Endothelial cell of umbilical vein (primary cell): ENCODE data around the gene KSR1. TPM values are rescaled to one million over a fixed set of nuclear protein-coding genes. Genes with fewer than 3 reads are reported as not detected.

Experiments
- BruUV-seq: library from RNA; stranded (reverse); fragments of 400-500 nt; replicated peaks from 2 replicates; lab custom pipeline; 2021; lab: Mats Ljungman, UMichigan
- CTCF ChIA-PET: fragments of 300-600, 350-600 bp; sonication (Branson Sonifier 250); formaldehyde crosslinking; loops from one replicate; lab custom pipeline; 2021; ENCODE audit warnings: antibody characterized with exemption, inconsistent platforms; lab: Charles Lee
- POLR2A ChIA-PET: fragments of 300-600, 350-600 bp; sonication (Branson Sonifier 250); formaldehyde crosslinking; loops from one replicate; lab custom pipeline; 2021; ENCODE audit warnings: antibody characterized with exemption, inconsistent platforms; lab: Charles Lee
- DNase-seq: peaks from one replicate; pipeline ENCODE4 v3.0.0-alpha.2; 2011; ENCODE audit warnings: low read depth, low spot score
- FAIRE-seq: peaks from 2 replicates; lab custom pipeline; 2011; peaks lifted over from hg19 to GRCh38; lab: Jason Lieb, UNC
- H2AFZ ChIP-seq: 2 replicates; pipeline ENCODE4 v1.6.0; 2012; ENCODE audit warnings: low read depth, low read length, control low read depth, inconsistent platforms
- H3K27ac ChIP-seq: 2 replicates; pipeline ENCODE4 v1.5.1; 2011; ENCODE audit warnings: low read depth, mild to moderate bottlenecking, control low read depth, low read length, moderate library complexity; ENCODE audit not compliant: insufficient read depth
- H3K27me3 ChIP-seq, 2 experiments: 2 replicates each; pipeline versions ENCODE4 v1.6.0 to v1.6.1; 2011; ENCODE audit warnings: low read length in 2 of 2, mixed read lengths in 1 of 2; ENCODE audit not compliant: control insufficient read depth in 2 of 2, insufficient read depth in 2 of 2
- H3K36me3 ChIP-seq, 2 experiments: 2 replicates in 1 of 2; 3 replicates in 1 of 2; pipeline ENCODE4 v1.5.1; 2011; ENCODE audit warnings: low read length in 2 of 2, mild to moderate bottlenecking in 1 of 2, moderate library complexity in 1 of 2; ENCODE audit not compliant: control insufficient read depth in 2 of 2, insufficient read depth in 2 of 2; ENCODE audit errors: extremely low read depth in 1 of 2
- H3K4me1 ChIP-seq: 3 replicates; pipeline ENCODE4 v1.5.1; 2011; ENCODE audit warnings: mild to moderate bottlenecking, low read length; ENCODE audit not compliant: control insufficient read depth, insufficient read depth; ENCODE audit errors: extremely low read depth
- H3K4me2 ChIP-seq: 2 replicates; pipeline ENCODE4 v1.6.1; 2011; ENCODE audit warnings: low read length, control low read depth, mixed read lengths; ENCODE audit not compliant: insufficient read depth
- H3K4me3 ChIP-seq, 3 experiments: fragments of 200-600 bp in 1 of 3; sonication (generic), shearing (Covaris generic) in 1 of 3; replicated peaks in 1 of 3; 2 replicates each; pipeline ENCODE4 v1.5.1; 2011 to 2016; ENCODE audit warnings: control low read depth in 3 of 3, low read length in 3 of 3, mild to moderate bottlenecking in 2 of 3, inconsistent platforms in 1 of 3, low read depth in 1 of 3, moderate library complexity in 1 of 3; ENCODE audit not compliant: insufficient read depth in 1 of 3
- H3K79me2 ChIP-seq: 2 replicates; pipeline ENCODE4 v1.6.0; 2012; ENCODE audit warnings: low read length, inconsistent platforms; ENCODE audit not compliant: control insufficient read depth, insufficient read depth
- H3K9ac ChIP-seq: replicated peaks from 2 replicates; pipeline ENCODE3; 2011; ENCODE audit warnings: low read length, control low read depth; ENCODE audit not compliant: insufficient read depth; ENCODE audit errors: extremely low read depth
- H3K9me1 ChIP-seq: replicated peaks from 3 replicates; pipeline ENCODE4 v1.6.0; 2011; ENCODE audit warnings: mild to moderate bottlenecking, low read length; ENCODE audit not compliant: control insufficient read depth, insufficient read depth; ENCODE audit errors: extremely low read depth
- H3K9me3 ChIP-seq: replicated peaks from 2 replicates; pipeline ENCODE4 v1.5.1; 2012; ENCODE audit warnings: low read length, inconsistent platforms; ENCODE audit not compliant: control insufficient read depth, insufficient read depth
- H4K20me1 ChIP-seq: replicated peaks from 2 replicates; pipeline ENCODE3; 2011; ENCODE audit warnings: mild to moderate bottlenecking, low read length; ENCODE audit not compliant: control insufficient read depth, insufficient read depth; ENCODE audit errors: extremely low read depth
- EZH2 ChIP-seq: IDR thresholded peaks from 2 replicates; pipeline ENCODE4 v1.6.1; 2012; ENCODE audit warnings: borderline replicate concordance, low read depth, mild to moderate bottlenecking, moderate library complexity, low read length, inconsistent platforms; ENCODE audit not compliant: severe bottlenecking
- FOS ChIP-seq: IDR thresholded peaks from 2 replicates; pipeline ENCODE4 v1.6.1; 2011; ENCODE audit warnings: mild to moderate bottlenecking, low read length, moderate library complexity, borderline replicate concordance; ENCODE audit not compliant: insufficient read depth
- MYC ChIP-seq: IDR thresholded peaks from one replicate; pipeline ENCODE4 v1.6.1; 2011; ENCODE audit warnings: mild to moderate bottlenecking, low read depth, low read length
- POLR2A ChIP-seq: IDR thresholded peaks from 2 replicates; pipeline ENCODE4 v1.6.1; 2012; ENCODE audit warnings: low read depth, mild to moderate bottlenecking, control low read depth, low read length
- POLR2AphosphoS5 ChIP-seq: IDR thresholded peaks from 2 replicates; pipeline ENCODE4 v1.6.1; 2012; ENCODE audit warnings: low read depth, mild to moderate bottlenecking, control low read depth, low read length, moderate library complexity; ENCODE audit not compliant: insufficient read depth
- dilution Hi-C: fragments of 300-500 bp; cut with MboI; formaldehyde crosslinking; loops from one replicate; pipeline ENCODE4 v1.15.0; 2019; ENCODE audit warnings: low sequenced_read_pairs; ENCODE audit not compliant: extremely low pct_ligation_motif_present
- intact Hi-C: fragments of 100-400 bp; cut with micrococcal nuclease; formaldehyde crosslinking; loops from one replicate; pipeline ENCODE4 v1.10.0; 2022
- polyA plus RNA-seq, 4 experiments: library from polyadenylated mRNA; depleted of rRNA in 3 of 4; stranded (reverse) in 3 of 4; unstranded in 1 of 4; fragments of >200 nt; gene quantifications; 2 replicates each; pipeline versions ENCODE4 v1.2.1 to v1.2.3, GENCODE V29; 2011 to 2012; ENCODE audit warnings: missing spikeins in 1 of 4
- total RNA-seq: library from RNA; stranded (reverse); gene quantifications from 2 replicates; pipeline ENCODE4 v1.2.3, GENCODE V29; 2021
- TF ChIP-seq, protein P1 (sequence below): IDR thresholded peaks from 2 replicates; pipeline ENCODE4 v1.6.1; 2011; ENCODE audit not compliant: insufficient read depth, insufficient read length
- TF ChIP-seq, protein P2 (sequence below), 2 donors: IDR thresholded peaks; 1 replicate in 1 of 2; 2 replicates in 1 of 2; pipeline ENCODE4 v1.5.1; 2011; ENCODE audit warnings: low read length in 2 of 2, mild to moderate bottlenecking in 2 of 2, moderate library complexity in 2 of 2, control low read depth in 1 of 2, inconsistent platforms in 1 of 2, low read depth in 1 of 2; ENCODE audit not compliant: insufficient read depth in 1 of 2; ENCODE audit errors: extremely low read depth in 1 of 2

KSR1 gene
- total and polyA plus RNA-seq, 2 donors (not counting 3 experiments of a cell fraction or from before 2014, with no cell fraction given) = 35.4 to 80.2 TPM

DNA sequence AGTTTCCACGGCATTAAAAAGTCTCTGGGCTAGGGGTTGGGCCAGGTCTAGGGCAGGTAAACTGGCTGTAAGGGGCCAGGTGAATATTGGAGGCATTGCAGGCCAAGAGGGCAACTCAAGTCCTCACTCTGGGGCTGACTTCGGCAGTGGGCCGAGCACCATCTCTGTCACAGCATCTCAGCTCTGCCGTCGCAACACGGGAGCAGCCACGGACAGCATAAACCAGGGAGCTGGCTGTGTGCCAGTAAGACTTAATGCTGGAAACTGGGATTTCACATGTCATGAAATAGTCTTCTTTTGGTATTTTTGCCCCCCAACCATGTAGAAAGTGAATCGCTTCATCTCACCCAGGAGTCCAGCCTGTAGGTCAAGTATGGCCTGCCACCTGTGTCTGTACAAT is 162.2 kb downstream of the KSR1 start:
- Histone ChIP-seq H3K27me3 (no peaks in the 10 kb centered on the region), H3K4me2 (no peak overlapping the region), H3K4me3 (no peak overlapping the region), H3K36me3 (peaks cover 9 to 46% of the 10 kb centered on the region in 2 experiments), H3K9me1 (no peaks in the 10 kb centered on the region), H3K9ac (no peak overlapping the region), H4K20me1 (no peaks in the 10 kb centered on the region), H3K79me2 (no peaks in the 10 kb centered on the region), H3K27ac (no peak overlapping the region), H3K9me3 (no peaks in the 10 kb centered on the region), H2AFZ (no peak overlapping the region), H3K4me1 (peaks cover 13% of the 10 kb centered on the region)
- BruUV-seq = no TSS peak
- no peak for FAIRE-seq
- TF ChIP-seq, protein P1, sequence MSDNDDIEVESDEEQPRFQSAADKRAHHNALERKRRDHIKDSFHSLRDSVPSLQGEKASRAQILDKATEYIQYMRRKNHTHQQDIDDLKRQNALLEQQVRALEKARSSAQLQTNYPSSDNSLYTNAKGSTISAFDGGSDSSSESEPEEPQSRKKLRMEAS = no peak
- TF ChIP-seq POLR2A (no peak), FOS (no peak), POLR2AphosphoS5 (no peak), MYC (no peak), EZH2 (no peak)
- TF ChIP-seq, protein P2, sequence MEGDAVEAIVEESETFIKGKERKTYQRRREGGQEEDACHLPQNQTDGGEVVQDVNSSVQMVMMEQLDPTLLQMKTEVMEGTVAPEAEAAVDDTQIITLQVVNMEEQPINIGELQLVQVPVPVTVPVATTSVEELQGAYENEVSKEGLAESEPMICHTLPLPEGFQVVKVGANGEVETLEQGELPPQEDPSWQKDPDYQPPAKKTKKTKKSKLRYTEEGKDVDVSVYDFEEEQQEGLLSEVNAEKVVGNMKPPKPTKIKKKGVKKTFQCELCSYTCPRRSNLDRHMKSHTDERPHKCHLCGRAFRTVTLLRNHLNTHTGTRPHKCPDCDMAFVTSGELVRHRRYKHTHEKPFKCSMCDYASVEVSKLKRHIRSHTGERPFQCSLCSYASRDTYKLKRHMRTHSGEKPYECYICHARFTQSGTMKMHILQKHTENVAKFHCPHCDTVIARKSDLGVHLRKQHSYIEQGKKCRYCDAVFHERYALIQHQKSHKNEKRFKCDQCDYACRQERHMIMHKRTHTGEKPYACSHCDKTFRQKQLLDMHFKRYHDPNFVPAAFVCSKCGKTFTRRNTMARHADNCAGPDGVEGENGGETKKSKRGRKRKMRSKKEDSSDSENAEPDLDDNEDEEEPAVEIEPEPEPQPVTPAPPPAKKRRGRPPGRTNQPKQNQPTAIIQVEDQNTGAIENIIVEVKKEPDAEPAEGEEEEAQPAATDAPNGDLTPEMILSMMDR (IDR thresholded peaks at IDR 0.05; ENCODE audit: extremely low read depth in 1 of 2, insufficient read depth in 1 of 2, low read depth in 1 of 2, low read length in 2 of 2) = no peak
- dilution Hi-C loops (no loop called here), intact Hi-C loops (no loop called here)
- POLR2A ChIA-PET = no interaction called here
- CTCF ChIA-PET = no interaction called here
- DNase-seq = no peak
